ENCODE results near the gene COLEC11. TPM values are rescaled to one million over a fixed set of nuclear protein-coding genes. Genes with fewer than 3 reads are reported as not detected.

COLEC11 gene
- total and polyA plus RNA-seq, 10 of the 15 experiments (the other 5 are each of a cell fraction or from before 2014, with no cell fraction given), result 0.08 to 0.74 (median 0.14) TPM; not detected in 4

DNA sequence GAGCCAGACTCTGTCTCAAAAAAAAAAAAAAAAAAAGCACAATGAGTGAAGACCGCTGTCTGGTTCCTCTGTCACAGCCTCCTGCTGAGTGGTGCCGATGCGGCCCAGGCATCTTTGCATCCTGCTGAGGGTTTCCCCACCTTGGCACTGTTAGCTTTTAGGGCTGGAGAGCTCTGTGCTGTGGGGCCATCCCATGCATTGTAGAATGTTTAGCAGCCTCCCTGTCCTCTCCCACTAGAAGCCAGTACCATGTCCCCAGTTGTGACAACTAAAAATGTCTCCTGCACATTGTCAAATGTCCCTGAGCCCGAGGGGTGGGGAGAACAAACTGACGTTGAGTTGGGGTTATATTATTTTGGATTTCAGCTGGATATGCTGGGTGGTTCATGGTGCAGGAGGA is 7.9 kb upstream of the COLEC11 start (continued):
- TF ChIP-seq, protein P1, sequence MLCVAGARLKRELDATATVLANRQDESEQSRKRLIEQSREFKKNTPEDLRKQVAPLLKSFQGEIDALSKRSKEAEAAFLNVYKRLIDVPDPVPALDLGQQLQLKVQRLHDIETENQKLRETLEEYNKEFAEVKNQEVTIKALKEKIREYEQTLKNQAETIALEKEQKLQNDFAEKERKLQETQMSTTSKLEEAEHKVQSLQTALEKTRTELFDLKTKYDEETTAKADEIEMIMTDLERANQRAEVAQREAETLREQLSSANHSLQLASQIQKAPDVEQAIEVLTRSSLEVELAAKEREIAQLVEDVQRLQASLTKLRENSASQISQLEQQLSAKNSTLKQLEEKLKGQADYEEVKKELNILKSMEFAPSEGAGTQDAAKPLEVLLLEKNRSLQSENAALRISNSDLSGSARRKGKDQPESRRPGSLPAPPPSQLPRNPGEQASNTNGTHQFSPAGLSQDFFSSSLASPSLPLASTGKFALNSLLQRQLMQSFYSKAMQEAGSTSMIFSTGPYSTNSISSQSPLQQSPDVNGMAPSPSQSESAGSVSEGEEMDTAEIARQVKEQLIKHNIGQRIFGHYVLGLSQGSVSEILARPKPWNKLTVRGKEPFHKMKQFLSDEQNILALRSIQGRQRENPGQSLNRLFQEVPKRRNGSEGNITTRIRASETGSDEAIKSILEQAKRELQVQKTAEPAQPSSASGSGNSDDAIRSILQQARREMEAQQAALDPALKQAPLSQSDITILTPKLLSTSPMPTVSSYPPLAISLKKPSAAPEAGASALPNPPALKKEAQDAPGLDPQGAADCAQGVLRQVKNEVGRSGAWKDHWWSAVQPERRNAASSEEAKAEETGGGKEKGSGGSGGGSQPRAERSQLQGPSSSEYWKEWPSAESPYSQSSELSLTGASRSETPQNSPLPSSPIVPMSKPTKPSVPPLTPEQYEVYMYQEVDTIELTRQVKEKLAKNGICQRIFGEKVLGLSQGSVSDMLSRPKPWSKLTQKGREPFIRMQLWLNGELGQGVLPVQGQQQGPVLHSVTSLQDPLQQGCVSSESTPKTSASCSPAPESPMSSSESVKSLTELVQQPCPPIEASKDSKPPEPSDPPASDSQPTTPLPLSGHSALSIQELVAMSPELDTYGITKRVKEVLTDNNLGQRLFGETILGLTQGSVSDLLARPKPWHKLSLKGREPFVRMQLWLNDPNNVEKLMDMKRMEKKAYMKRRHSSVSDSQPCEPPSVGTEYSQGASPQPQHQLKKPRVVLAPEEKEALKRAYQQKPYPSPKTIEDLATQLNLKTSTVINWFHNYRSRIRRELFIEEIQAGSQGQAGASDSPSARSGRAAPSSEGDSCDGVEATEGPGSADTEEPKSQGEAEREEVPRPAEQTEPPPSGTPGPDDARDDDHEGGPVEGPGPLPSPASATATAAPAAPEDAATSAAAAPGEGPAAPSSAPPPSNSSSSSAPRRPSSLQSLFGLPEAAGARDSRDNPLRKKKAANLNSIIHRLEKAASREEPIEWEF (IDR thresholded peaks at IDR 0.05; ENCODE audit: insufficient replicate concordance, low read depth, low read length), result no peak
- TF ChIP-seq, protein P2, sequence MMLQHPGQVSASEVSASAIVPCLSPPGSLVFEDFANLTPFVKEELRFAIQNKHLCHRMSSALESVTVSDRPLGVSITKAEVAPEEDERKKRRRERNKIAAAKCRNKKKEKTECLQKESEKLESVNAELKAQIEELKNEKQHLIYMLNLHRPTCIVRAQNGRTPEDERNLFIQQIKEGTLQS (IDR thresholded peaks at IDR 0.05; ENCODE audit: borderline replicate concordance, extremely low read depth, low read depth, low read length), result no peak
- no peak for TF ChIP-seq RFX5 (IDR thresholded peaks at IDR 0.05; ENCODE audit: low read depth, low read length)

DNA sequence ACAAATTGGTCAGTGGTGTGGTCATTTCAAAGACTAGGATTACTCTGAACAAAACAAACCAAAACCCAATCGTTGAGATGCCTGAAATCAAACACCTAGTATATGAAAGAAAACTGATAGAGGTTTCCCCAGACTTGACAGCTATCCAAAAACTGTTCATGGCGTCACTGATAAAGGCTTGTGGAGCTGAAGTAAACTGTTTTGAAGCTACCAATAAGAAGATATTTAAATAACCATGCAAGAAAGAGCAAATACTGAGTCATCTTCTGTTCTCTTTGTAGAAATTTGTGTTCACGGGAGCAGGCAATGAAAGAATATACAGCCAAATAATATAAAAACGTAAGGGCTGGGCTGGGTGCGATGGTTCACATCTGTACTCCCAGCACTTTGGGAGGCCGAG is 7.5 kb upstream of the COLEC11 start:
- ChIA-PET RAD21 (ENCODE audit: unreplicated experiment) (interaction anchor here (1.0 kb wide), 1 partner anchor 8 kb away, joined by 3 read pairs; no protein-coding TSS in a partner anchor), SMC1A (ENCODE audit: uncharacterized antibody, unreplicated experiment) (no interaction called here), POLR2A (interaction anchor here (1.0 to 1.2 kb wide), 2 partner anchors 8 to 9 kb away, joined by 3 read pairs; no protein-coding TSS in a partner anchor), CTCF (no interaction called here)
- Histone ChIP-seq H3K9ac (ENCODE audit: control insufficient read depth, insufficient read depth, low read length) (no peak overlapping the region), H3K4me1 (ENCODE audit: control insufficient read depth, insufficient read depth, low read length) (no peaks in the 10 kb centered on the region; the same call in 1 of the 2 replicates), H3K4me2 (ENCODE audit: control insufficient read depth, insufficient read depth) (no peak overlapping the region), H3K27ac (ENCODE audit: control insufficient read depth, insufficient read depth) (no peak overlapping the region), H3K4me3 (no peak overlapping the region), H2AFZ (ENCODE audit: control insufficient read depth, low read depth, low read length) (no peak overlapping the region), H3K9me3 (replicated peaks; ENCODE audit: control insufficient read depth, insufficient read depth, low read length) (no peaks in the 10 kb centered on the region), H3K27me3 (replicated peaks in 1 of 2; ENCODE audit: control insufficient read depth in 2 of 2, insufficient read depth in 2 of 2, low read length in 1 of 2) (no peaks in the 10 kb centered on the region), H3K36me3 (ENCODE audit: control insufficient read depth in 2 of 2, insufficient read depth in 2 of 2, low read length in 1 of 2) (peaks cover 11 to 29% of the 10 kb centered on the region in 2 experiments), H3K79me2 (ENCODE audit: control insufficient read depth, insufficient read depth, low read length) (no peaks in the 10 kb centered on the region), H4K20me1 (ENCODE audit: control insufficient read depth, insufficient read depth) (no peaks in the 10 kb centered on the region)
- no peak for DNase-seq (ENCODE audit: low read depth, low spot score)
- in situ Hi-C loops (cut with MboI) (no loop called here), intact Hi-C loops (cut with micrococcal nuclease; ENCODE audit: unreplicated experiment) (no loop called here)
- ATAC-seq, result no peak
- WGBS (ENCODE audit: insufficient coverage, insufficient replicate concordance, low lambda C conversion rate, missing lambda C conversion rate), result 94% methylated on average over 6 of the region's 6 CpGs
- TF ChIP-seq IKZF2 (IDR thresholded peaks at IDR 0.05) (no peak), RAD21 (IDR thresholded peaks at IDR 0.05; ENCODE audit: insufficient read depth, low read depth, low read length) (no peak), ATF7 (IDR thresholded peaks at IDR 0.05; ENCODE audit: low read depth) (no peak), FOXM1 (IDR thresholded peaks at IDR 0.05; ENCODE audit: low read depth, low read length) (no peak), ASH2L (IDR thresholded peaks at IDR 0.05; ENCODE audit: borderline replicate concordance, low read depth) (no peak), RUNX3 (IDR thresholded peaks at IDR 0.05; ENCODE audit: low read length) (no peak), TCF7 (IDR thresholded peaks at IDR 0.05; ENCODE audit: borderline replicate concordance) (no peak), POLR2A (IDR thresholded peaks at IDR 0.05; ENCODE audit: low read depth, low read length) (no peak), SUZ12 (IDR thresholded peaks at IDR 0.05; ENCODE audit: unreplicated experiment) (no peak), POLR2AphosphoS2 (IDR thresholded peaks at IDR 0.05; ENCODE audit: low read depth, low read length) (no peak), EZH2 (IDR thresholded peaks at IDR 0.05; ENCODE audit: borderline replicate concordance, control insufficient read depth, low read depth, low read length) (no peak), RBBP5 (conservative IDR thresholded peaks at IDR 0.05) (no peak)
- TF ChIP-seq, protein P3, sequence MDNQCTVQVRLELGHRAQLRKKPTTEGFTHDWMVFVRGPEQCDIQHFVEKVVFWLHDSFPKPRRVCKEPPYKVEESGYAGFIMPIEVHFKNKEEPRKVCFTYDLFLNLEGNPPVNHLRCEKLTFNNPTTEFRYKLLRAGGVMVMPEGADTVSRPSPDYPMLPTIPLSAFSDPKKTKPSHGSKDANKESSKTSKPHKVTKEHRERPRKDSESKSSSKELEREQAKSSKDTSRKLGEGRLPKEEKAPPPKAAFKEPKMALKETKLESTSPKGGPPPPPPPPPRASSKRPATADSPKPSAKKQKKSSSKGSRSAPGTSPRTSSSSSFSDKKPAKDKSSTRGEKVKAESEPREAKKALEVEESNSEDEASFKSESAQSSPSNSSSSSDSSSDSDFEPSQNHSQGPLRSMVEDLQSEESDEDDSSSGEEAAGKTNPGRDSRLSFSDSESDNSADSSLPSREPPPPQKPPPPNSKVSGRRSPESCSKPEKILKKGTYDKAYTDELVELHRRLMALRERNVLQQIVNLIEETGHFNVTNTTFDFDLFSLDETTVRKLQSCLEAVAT (IDR thresholded peaks at IDR 0.05), result no peak
- no peak for FAIRE-seq
- BruUV-seq (replicated peaks), result no TSS peak

Data from GM12878 (cell line).